Inferior parietal cortex (tissue), 1 donor: ENCODE results near the gene CDH13.
A peak's percentile ranks its signal among the peaks of the same experiment; 100 is the strongest.

ENCODE experiments used
- DNase-seq: peaks from one replicate; pipeline ENCODE4 v3.0.0-alpha.2; 2016; ENCODE audit errors: extremely low spot score

CDH13 gene

DNA sequence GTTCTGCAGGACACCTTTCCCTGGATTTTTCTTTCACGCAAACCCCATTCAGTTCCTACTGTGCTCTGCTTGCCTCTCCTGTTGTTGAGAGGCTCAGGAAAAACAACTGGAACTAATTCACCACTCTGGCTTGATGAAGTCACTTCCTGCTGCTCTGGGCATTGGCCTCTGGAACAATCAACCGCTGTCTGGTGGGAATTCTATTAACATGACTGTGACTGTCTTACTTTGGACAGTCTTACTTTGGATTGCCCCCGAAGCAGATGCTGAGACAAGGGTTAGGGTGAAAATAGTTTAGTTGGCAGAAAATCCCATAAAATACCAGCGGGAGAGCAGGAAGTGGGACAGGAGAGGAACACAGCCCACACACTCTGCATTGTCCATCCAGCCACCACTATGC is 1091.0 kb downstream of the CDH13 start:
- peak; percentile 34 for DNase-seq

DNA sequence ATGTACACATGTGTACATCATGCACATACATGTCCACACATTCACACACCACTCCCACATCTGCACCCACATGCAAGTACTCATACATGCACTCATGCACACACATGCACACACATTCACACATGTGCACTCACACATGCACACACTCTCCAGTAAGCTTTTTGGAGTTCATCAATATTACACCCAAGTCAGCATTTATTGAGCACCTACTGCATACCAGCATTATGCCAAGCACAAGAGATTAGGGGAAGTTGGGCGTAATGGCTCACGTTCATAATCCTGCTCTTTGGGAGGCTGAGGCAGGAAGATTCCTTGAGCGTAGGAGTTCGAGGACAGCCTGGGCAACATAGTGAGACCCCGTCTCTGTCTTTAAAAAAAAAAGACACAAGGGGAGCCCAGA is 1093.4 kb downstream of the CDH13 start:
- DNase-seq, result no peak

DNA sequence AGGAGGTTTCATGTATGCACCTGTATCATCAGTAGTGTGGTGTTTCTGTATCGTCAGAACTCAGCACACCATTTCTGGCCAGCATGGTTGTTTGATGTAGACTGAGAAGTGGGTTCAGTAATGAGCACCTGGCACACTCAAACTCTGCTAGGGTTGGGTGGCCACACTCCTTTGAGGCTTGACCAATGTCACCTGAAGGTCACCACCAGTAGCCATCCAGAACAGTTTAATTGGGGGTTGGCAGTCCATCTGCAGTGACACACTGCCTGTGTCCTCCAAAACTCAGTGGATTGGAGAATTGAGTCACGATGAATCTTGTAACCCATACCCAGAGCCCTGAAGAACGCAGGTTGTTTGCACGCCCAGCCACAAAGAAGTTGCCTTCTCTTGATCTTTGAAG is 1094.2 kb downstream of the CDH13 start:
- DNase-seq, result no peak

DNA sequence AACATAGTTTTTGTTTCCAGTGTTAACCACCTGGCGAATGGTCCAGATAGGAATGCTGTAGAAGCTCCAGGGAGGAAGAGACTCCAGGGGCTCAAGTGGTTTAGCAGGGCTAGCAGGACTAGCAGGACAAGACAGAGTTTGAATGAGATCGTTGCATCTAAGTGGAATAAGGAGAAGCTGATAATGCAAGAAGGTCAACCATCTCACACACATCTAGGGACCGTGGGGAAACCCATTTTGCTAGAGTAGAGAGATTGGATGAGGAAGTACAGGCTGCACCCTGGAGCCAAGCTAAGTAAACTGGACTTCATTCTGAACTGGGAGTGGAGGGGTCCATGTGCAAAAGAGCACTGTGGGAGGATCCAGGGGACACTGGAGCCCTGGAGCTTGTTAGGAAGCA is 1094.9 kb downstream of the CDH13 start:
- DNase-seq, result no peak

DNA sequence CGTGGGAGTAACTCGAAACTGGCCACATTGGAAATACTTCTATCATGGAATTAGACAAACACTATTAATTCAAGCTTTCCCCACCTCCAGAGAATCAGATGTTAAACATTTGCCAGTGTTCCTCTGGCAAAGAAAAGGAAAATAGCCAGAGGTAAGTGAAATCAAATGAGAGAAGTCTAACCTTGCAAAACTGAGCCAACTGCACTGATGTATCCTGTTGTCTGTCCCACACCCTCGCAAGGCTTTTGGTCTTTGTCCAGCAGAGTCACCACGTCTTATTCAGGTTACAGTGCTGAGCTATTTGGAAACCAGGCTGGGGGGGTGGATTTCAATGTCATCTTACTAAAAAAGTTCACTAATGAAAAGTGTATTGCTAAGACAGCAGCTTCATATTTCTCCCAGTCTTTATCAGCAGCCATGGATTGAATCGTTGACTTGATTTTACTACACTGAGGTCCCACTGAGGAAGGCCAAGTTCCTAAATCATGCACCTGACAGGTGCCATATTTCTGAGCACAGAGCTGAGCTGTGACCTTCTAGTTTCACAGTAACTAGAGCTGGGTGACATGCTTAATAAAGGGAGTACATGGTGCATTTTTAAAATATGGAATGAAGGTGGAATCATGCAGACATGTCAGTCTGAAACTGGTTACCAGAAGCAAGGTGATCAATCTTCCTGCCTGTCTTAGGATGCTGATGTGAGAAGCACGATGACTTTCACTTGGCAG is 1095.9 kb downstream of the CDH13 start:
- DNase-seq, result no peak

DNA sequence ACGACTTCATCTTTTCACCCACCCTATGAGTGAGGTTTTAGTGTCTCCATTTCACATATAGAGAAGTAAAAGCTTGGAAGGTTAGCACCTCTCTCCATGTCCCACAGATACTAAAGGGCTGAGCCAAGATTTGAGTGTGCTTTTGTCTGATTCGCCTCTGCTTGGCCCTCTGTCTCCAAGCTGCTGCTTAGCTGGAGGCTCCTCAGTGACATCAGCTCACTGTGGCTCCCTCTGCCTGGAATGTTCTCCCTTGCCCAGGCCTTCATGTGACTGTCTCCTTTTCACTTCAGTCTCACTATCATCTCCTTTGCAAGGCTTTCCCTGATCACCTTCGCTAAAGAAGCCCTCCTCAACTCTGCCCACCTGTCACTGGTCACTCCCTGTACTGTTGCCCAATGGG is 1096.5 kb downstream of the CDH13 start:
- DNase-seq, result no peak

DNA sequence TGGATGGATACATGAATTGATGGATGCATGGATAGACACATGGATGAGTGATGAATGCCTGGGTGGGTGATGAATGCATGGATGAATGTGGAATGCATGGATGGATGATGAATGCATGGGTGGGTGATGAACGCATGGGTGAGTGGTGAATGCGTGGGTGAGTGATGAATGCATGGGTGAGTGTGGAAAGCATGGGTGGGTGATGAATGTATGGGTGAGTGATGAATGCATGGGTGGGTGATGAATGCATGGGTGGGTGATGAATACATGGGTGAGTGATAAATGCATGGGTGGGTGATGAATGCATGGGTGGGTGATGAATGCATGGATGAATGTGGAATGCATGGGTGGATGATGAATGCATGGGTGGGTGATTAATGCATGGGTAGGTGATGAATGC is 1097.1 kb downstream of the CDH13 start:
- no peak for DNase-seq

DNA sequence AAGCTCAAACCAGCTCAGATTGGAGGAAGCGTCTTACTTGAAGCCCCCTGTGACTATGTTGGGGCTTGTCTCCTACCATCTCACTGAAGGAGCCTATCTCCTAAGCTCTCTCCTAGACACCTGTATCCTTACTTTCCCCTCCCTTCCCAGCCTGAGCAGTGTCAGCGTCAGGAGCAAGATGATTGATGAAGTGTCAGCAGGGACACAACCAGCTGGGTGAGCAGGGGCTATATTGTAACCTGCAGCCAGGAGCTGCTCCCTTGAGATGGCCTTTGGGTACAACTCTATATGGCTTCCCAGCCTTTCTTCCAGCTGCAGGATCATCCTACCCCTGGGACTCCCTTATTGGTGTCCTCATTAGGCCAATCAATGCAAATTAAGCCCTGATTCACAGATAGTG is 1097.8 kb downstream of the CDH13 start:
- no peak for DNase-seq

DNA sequence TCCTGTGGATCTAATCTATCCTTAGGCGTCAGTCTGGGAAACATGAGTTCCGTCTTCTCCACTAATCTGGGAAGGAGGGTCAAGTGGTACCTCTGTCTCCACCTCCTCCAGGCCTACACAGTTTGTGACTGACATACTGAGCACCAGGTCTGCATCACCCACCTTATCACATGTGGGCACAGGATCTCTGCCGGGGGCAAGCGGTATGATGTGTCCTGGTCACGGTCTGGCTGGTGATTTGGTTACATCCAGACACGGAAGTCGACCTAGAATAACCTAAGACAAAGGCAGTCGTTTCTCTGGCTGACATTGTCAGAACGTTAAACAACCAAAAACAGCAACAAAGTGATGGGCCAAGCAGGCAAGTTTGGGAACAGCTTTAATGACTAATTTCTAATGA is 1098.5 kb downstream of the CDH13 start:
- no peak for DNase-seq

DNA sequence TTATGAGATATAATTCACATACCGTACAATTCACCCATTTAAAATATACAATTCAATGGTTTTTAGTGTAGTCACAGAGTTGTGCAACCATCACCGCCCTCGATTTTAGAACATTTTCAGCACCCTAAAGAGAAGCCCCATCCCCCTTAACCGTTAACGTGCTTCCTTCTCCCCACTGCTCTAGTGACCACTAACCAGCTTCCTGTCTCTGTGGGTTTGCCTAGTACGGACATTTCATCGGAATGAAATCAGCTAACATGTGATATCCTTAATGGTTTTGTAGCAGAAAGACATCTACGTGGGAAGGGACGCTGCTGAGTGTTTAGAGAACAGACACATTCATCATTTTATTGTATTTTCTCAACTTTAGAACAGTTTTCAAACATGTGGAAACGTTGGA is 1100.2 kb downstream of the CDH13 start:
- DNase-seq, result no peak

DNA sequence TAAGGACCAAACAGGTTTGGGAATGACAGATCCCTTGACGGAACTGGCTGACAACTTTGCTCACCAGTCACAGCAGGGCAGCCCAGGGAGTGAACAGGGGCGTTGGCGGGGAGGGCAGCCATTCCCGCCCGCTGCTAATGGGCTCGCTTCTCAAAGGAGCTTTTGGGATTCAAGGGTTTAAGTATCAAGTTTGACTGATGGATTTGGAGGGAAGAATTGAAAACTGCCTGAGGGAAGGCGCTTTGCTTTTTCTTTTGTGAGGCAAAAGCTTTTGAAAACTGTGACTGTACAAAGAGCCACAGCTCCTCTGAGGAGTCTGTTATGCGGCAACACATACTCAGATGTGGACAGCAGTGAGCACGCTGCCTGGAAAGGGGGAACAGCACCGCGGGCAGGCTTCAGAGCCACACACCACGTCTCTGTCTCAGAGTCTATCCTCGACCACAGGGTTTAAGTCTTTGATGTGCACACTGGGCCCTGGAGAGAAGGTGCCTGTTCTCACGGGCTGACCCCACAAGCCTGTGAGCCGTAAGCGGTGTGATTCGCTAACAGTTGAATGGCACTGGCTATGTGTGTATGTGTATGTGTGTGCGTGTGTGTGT is 1101.1 kb downstream of the CDH13 start:
- DNase-seq, result no peak

DNA sequence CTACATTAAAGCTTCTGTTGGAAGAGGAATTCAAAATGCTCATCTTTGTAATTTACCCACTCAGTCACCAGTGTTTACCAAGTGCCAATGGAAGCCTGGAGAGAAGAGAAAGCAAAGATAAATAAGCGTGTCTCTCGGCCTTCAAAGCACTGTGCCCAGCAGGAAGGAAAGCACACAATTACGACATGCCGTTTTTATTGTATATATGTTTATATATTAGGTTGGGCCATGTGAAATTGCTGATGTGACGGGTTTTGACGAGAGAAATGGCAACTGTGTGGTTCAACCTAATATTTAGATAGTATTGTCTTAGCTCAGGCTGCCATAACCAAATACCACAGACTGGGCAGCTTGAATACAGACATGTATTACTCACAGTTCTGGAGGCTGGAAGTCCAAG is 1101.7 kb downstream of the CDH13 start:
- DNase-seq, result no peak

DNA sequence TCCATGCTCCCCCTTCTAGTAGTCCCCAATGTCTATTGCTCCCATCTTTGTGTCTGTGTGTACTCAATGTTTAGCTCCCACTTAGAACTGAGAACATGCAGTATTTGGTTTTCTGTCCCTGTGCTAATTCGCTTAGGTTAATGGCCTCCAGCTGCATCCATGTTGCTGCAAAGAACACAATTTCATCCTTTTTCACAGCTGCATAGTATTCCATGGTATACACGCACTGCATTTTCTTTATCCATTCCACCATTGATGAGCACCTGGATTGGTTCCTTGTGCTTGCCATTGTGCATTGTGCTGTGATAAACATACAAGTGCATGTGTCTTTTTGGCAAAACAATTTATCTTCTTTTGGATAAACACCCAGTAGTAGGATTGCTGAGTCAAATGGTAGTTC is 1104.0 kb downstream of the CDH13 start:
- no peak for DNase-seq

DNA sequence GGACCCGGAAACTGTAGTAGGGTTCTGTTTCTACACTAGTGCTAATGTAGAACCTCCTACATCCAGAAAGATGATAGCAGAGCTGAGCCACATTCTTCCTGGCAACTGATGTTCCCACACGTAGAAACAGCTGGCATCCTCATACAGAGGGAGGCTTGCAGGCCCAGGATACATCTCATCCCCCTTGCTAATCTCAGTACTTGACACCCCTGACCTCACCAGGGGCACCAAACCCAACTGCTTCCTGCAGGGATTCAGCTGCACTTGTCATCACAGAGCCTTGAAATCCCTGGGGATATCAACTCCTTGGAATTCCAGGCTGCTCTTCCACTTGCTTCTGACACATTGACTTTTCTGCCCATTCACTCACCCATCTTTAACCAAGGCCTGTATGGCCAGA is 1105.8 kb downstream of the CDH13 start:
- DNase-seq, result no peak

DNA sequence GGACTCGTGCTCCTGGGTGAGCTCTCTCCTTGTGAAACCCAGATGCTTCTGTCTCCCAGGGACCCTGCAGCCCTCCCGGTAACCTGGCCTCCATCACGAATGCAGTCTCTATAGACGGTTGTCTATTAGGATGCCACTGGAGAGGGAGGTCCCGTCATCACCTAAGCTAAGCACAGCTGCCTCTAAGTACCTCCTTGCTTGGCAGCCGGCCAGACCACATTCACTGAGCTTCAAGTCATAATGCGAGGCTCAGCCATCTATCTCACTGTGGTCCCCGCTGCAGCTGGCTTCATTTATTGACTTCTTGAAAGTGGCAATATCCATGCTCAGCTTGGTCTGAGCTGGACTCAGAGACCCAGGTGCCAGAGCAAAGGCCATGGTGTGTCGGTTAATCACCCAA is 1106.5 kb downstream of the CDH13 start:
- DNase-seq, result no peak

DNA sequence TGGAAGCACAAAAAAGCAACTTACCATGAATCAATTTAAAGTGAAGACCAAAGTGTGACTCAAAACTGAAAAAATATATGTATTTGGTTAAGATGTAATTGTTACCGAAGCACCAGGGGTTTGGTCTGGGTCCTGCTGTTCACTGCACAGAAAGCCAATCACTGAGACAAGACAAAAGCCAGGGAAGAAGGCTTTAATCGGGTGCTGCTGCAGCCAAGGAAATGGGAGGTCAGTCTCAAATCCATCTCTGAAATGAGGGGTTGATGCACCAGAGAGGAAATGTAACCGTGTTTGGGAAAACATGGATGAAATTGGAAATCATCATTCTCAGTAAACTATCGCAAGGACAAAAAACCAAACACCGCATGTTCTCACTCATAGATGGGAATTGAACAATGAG is 1107.4 kb downstream of the CDH13 start:
- no peak for DNase-seq

DNA sequence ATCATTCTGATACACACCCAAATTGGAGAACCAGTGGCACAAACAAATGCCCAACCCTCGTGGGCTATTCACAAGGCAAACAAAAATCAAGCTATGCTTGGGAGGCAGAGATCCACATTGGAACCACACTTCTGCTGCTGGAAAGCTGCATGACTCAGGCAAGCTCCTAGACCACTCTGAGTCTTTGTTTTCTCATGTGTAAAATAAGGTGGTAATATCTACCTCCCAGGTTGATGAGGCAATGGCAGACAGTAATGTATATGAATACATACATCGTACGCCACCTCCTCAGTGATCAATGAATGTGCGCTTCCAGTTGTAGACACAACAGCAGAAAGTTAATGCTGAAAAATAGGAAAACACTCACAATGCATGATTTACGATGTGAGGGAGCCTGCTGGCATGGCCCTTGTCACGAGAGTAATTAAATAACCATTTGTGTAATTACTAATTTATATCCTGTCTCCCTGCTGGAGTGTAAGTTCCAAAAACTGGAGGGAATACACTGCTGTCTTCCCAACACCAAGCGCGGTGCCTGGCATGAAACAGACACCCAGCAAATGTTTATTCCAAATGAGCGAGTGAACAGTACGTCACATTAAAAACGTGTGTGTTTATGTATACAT is 1111.1 kb downstream of the CDH13 start:
- DNase-seq, result no peak

DNA sequence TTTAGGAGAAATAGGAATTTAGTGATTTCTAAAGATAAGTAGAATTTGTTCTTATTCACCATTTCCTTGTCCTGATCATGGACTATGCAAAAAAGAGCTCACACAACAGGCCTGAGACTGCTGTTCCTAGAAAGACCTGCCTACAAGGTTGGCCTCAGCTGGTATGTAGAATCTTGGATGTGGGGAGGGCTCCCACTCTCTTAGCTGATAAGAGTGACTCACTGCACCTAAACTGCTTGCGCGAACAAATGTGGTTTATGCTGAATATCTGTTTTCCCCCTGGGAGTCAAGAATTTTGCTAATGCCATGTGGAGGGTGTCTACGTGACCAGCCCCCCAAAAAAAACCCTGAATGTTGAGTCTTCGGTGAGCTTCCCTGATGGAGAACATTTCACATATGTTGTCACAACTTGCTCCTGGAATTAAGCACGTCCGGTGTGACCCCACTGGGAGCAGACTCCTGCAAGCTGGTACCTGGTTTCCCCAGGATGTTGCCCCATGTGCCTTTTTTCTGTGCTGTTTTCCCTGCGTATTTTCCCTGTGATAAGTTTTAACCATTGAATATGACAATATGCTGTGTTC is 1112.2 kb downstream of the CDH13 start:
- no peak for DNase-seq

DNA sequence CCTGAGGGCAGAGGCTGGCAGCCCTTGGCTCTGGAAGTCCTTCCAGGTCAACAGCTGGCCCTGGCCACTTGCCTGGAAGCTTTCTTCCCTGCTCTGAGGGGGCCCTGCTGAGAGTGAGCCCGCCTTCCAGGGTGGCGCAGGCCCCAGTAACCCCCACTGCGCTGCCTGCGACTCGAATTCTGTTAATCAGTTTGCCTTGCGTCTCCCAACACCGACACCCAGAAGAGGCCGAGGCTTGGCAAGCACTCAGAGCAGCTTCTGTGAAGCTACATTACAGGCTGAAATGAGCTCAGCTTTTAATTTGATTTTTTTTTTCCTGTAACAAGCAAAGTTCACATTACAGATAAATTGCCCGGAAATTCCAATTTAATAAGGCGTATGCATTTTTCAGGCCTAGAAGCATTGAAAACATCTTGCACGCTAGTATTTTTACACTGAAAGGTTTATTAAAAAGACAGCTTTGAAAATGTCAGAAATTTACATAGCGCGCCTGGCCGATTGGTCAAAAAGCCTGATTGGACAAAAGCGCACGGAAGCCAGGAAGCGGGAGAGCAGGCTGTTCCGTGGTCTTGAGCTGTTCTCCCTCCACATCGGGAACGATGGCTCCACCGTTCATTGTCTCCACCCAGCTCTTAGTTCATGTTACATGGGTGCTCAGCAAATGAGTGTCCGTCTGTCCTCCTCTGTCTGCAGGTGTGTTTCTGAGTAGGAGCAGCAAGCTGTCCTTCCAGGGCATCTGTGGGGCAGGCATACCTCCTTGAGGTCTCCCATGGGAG is 1115.5 kb downstream of the CDH13 start:
- peak; percentile 27 for DNase-seq

DNA sequence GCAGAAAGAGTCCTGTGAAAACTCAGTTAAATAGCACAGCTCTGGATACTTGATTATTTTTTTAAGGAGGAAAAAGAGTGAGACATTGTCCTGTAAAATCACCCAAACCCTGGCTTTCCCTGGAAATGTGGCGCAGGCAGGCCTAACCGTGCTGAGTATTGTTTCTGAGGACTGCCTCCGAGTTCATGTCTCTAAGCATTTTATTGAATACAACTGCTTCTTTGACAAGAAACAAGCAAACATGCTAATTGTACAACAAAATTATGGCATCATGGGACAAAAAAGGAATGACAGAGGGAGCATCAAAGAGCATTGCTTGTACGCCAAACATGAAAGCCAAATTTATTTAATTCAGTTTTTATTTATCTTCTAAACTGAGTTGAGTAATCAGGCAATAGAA is 1116.5 kb downstream of the CDH13 start:
- peak; percentile 19 for DNase-seq

DNA sequence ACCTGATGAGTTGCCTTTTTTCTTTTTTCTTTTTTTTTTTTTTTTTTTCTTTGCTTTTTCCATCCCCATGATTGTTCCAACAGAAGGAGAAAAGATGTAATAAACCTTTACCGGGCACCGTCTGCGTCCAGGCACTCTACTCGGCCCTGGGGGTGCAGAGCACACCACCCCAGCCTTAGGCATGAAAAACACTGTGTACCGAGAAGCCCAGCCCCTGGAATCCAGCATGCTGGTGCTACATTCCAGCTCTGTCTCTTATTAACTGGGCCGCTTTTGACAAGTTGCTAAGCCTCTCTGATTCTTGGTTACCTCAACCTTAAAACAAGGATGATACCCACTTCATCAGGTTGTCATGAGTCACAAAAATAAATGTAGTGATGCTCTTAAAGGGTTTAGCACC is 1117.0 kb downstream of the CDH13 start:
- DNase-seq, result no peak

DNA sequence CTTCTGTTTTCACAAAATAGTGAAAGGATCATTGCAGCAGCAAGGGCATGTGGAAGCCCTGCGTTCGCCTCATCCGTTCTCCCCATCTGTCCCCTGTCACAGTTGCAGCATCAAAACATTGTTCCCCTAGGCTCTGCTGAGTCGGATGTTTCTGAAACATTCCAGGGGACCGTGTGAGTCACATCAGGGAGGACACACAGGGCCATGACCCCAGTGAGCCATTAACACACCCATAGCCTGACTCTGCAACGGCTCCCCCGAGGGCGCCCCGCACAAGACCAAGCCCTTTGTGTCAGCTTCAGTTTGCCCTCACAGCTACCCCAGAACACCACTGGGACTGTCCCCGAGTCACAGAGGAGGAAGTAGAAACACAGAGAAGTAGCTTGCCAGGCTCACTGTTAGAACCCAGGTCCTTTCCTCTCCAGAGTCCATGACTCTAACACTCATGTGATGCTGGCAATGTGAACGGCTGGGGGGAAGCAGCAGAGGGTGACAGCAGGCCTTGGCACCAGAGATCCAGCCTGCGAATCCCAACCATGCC is 1117.7 kb downstream of the CDH13 start:
- DNase-seq, result no peak
